ENCODE data around the gene NMNAT3. TPM values are rescaled to one million over a fixed set of nuclear protein-coding genes. Genes with fewer than 3 reads are reported as not detected.

The NMNAT3 gene
- 10.7 TPM for total RNA-seq
- long read RNA-seq, transcript NMNAT3-201 (6 exons, 1,569 nt): major isoform, 8 of 14 reads
- long read RNA-seq, partial matches to known transcripts: 0 of 14 reads
- long read RNA-seq, other reads (novel, unspliced or antisense): 5 of 14 reads

DNA sequence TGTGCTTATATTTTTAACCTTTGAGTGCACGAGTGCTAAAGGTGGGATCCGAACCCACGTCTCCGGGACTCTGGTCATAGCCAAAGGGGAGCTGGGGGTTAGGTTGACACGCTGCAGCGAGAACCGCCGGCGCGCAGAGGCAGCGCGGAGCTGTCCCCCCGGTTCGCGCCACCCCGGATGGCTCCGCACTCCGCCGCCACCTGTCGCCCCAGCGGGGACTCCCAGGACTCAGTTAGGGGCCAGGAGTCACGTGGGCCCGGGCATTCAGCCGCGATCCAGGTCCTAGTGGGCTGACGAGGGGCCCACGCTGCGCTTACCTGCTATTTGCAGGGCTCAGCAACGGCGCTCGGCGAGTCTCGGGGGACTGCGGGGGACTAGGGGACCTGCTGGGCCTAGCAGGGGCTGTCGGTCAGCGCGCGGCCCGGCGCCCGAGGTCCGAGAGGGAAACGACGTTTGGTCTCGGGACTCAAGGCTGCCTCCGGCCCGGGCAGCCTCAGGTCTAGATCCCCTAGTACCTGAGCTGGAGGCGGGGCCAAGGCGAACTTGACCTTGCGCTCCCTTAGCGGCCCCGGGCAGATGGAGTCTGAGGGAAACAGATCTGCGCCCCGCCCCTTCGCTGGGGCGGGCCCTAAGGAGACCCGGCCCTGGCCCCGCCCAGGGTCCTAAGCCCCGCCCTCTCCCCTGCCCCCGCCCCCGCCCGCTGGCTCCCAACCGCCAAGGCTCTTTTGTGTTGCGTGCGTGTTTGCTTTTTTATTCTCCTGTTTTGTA, at the start of gene NMNAT3:
Gene NMNAT3 (minus strand): TSS at position 585 of the 768 bp plus-strand sequence. CDS start 50,248 bp downstream, outside the sequence.
- no peaks in the 10 kb centered on the region for H3K9me3 ChIP-seq (replicated peaks)
- H3K27ac ChIP-seq (replicated peaks): peak within 1 kb of the TSS; percentile 68
- TF ChIP-seq, protein P1, sequence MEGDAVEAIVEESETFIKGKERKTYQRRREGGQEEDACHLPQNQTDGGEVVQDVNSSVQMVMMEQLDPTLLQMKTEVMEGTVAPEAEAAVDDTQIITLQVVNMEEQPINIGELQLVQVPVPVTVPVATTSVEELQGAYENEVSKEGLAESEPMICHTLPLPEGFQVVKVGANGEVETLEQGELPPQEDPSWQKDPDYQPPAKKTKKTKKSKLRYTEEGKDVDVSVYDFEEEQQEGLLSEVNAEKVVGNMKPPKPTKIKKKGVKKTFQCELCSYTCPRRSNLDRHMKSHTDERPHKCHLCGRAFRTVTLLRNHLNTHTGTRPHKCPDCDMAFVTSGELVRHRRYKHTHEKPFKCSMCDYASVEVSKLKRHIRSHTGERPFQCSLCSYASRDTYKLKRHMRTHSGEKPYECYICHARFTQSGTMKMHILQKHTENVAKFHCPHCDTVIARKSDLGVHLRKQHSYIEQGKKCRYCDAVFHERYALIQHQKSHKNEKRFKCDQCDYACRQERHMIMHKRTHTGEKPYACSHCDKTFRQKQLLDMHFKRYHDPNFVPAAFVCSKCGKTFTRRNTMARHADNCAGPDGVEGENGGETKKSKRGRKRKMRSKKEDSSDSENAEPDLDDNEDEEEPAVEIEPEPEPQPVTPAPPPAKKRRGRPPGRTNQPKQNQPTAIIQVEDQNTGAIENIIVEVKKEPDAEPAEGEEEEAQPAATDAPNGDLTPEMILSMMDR (IDR thresholded peaks at IDR 0.05; ENCODE audit: borderline replicate concordance): peak; percentile 23
- intact Hi-C loops (cut with micrococcal nuclease): no loop called here
- H3K4me3 ChIP-seq: peak within 1 kb of the TSS; percentile 77
- no peaks in the 10 kb centered on the region for H3K36me3 ChIP-seq
- peak; percentile 87 for DNase-seq
- H3K27me3 ChIP-seq (ENCODE audit: low read depth): no peaks in the 10 kb centered on the region
- H3K4me1 ChIP-seq: peaks cover 15% of the 10 kb centered on the region

DNA sequence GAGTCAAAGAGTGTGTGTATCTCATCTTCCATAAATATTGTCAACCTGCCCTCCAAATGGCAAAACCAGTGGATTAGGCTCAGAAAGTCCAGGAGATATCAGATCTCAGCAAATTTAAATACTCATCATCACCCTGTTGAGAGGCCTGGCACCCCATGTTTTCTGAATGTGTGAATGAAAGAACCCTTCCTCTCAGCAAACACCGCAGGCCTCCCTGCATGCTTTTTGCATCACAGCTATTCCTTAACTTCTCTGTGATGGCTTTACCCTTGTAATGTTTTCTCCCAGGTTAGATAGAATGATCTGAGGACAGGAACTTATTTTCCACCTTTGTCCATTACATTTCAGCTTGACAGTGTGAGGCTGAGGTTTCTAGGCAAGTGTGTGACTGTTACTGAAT, 43.6 kb upstream of the NMNAT3 start:
- Histone ChIP-seq H3K4me3 (no peak overlapping the region), H3K9me3 (replicated peaks) (no peaks in the 10 kb centered on the region), H3K36me3 (no peaks in the 10 kb centered on the region), H3K27me3 (ENCODE audit: low read depth) (peaks cover 5% of the 10 kb centered on the region), H3K4me1 (no peaks in the 10 kb centered on the region), H3K27ac (replicated peaks) (no peak overlapping the region)
- TF ChIP-seq, protein P1 (IDR thresholded peaks at IDR 0.05; ENCODE audit: borderline replicate concordance): no peak
- intact Hi-C loops (cut with micrococcal nuclease): no loop called here
- DNase-seq: no peak

DNA sequence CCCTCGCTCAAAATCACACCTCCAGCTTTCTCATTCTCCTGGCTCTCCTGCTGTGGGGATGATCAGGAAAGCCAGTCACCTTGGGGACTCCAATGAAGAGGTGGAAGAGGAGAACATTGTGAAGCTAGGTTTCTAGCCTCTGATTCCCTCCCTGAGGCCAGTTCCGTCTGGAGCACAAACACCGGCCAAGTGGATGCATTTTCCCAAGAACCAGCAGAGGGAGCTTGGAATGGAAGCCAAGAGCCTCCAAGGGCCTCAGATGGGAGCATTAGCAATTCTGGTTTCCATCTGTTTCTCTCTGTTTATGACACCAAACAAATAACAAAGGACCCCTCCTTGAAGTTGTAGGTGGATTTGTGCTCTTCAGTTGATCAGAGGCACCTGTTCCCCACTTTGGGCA, 40.6 kb upstream of the NMNAT3 start:
- Histone ChIP-seq H3K27ac (replicated peaks) (no peak overlapping the region), H3K36me3 (no peaks in the 10 kb centered on the region), H3K4me3 (no peak overlapping the region), H3K4me1 (no peaks in the 10 kb centered on the region), H3K27me3 (ENCODE audit: low read depth) (peaks cover 8% of the 10 kb centered on the region), H3K9me3 (replicated peaks) (no peaks in the 10 kb centered on the region)
- intact Hi-C loops (cut with micrococcal nuclease): no loop called here
- TF ChIP-seq, protein P1 (IDR thresholded peaks at IDR 0.05; ENCODE audit: borderline replicate concordance): peak; percentile 70
- peak; percentile 44 for DNase-seq

DNA sequence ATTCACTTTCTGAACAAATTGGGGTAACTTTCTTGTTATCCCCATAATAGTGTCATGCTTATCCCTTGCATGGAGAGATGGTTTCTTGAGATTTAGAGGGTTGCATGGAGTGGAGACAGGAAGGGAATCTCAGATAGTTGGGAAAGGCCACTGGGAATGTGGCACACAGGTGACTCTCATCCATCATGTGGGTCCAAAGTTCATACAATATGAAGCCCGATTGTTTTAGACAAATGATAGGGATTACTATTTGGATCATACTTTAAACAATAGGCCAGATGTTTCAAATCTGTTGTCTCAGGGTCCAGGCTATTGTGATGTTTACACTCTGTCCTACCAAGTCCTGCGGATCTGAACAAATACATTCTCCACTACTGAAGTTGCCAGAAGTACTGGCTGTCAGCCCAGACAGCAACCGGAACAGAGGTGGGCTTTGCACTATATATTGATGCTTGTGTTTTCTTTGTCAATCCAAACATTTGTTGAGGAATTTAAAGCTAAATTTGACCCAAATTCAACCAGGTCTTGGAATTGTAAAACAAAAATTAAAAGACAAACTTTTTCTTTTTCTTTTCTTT, 39.2 kb upstream of the NMNAT3 start:
- Histone ChIP-seq H3K4me3 (no peak overlapping the region), H3K27me3 (ENCODE audit: low read depth) (peaks cover 8% of the 10 kb centered on the region), H3K4me1 (no peaks in the 10 kb centered on the region), H3K9me3 (replicated peaks) (no peaks in the 10 kb centered on the region), H3K36me3 (no peaks in the 10 kb centered on the region), H3K27ac (replicated peaks) (no peak overlapping the region)
- DNase-seq: no peak
- intact Hi-C loops (cut with micrococcal nuclease): no loop called here
- TF ChIP-seq, protein P1 (IDR thresholded peaks at IDR 0.05; ENCODE audit: borderline replicate concordance): no peak

DNA sequence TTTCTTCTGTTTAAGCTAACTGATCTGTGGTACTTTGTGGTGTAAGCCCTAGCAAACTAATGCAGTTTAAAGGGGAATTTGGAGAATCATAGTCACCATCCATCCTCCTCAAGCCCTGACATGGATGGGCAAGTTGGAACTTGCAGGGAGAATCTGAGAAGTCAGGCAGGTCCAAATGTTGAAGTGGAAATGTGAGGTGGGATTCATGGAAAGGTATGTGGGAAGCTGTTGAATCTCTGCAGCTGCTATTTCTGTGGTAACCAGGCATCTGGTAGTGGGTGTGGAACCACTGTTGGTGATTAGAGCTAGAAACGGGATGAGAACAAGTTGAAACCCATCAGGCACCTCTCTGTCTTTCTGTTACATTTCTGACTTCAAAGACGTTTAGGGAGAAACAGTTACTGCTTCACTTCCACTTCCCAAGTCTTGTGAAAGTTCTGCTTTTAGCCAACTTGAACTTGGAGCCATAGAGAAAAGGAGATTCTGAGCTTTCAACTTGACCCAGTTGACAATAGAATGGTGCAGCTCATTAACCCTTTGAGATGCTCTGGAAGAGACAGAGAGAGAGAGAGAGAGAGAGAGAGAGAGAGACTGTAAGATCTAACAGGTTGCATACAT, 38.1 kb upstream of the NMNAT3 start:
- Histone ChIP-seq H3K27ac (replicated peaks) (no peak overlapping the region), H3K4me3 (no peak overlapping the region), H3K36me3 (no peaks in the 10 kb centered on the region), H3K9me3 (replicated peaks) (no peaks in the 10 kb centered on the region), H3K27me3 (ENCODE audit: low read depth) (peaks cover 5% of the 10 kb centered on the region), H3K4me1 (no peaks in the 10 kb centered on the region)
- TF ChIP-seq, protein P1 (IDR thresholded peaks at IDR 0.05; ENCODE audit: borderline replicate concordance): no peak
- DNase-seq: no peak
- intact Hi-C loops (cut with micrococcal nuclease): no loop called here

Data from left ventricle myocardium inferior (tissue), 1 donor.